ENCODE data around the gene RNF225. TPM values are rescaled to one million over a fixed set of nuclear protein-coding genes. Genes with fewer than 3 reads are reported as not detected.

RNF225 gene
- total and polyA plus RNA-seq, 2 donors (not counting 1 experiment from before 2014, with no cell fraction given): 0.49 TPM; not detected in 1

DNA sequence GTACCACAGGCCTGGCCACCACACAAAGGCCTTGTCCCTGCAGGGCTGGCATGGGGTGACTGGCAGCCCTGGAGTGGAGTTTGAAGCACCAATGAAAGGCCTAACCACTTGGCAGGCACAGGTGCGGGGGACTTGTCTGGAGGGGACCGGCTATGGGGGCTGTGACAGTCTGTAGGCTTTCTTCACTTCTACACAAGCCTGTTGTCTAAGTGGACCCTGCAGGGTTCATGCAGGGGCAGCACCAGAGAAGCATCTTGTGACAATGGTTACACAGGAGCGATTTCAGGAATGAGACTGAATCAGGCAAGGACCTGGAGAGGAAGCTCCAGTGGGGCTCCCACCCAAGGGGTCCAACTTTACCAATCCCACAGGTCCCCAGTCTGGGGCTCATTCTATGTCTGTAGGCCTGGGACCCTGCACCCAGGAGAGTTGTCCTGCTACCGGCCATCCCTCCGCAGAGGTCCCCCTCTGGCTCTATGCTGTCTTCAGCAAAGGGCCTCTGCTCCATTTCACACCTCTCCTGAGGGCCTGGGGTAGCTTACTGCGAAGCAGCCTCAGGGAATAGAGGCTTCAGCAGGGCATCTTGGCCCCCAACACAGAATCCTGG lies 12.4 kb upstream of the RNF225 start:
- DNase-seq (no peak), ATAC-seq (ENCODE audit: low read depth) (no peak)
- Histone ChIP-seq H3K9ac (ENCODE audit: low read length) (no peak overlapping the region), H3K27ac (ENCODE audit: low read length in 2 of 2) (no peak overlapping the region), H3K4me2 (replicated peaks; ENCODE audit: low read depth, low read length, poor library complexity, severe bottlenecking) (no peak overlapping the region), H4K20me1 (ENCODE audit: control insufficient read depth, insufficient read depth, low read length, poor library complexity, severe bottlenecking) (peaks cover 8% of the 10 kb centered on the region), H3K4me1 (ENCODE audit: control insufficient read depth in 2 of 2, insufficient read depth in 2 of 2, low read length in 2 of 2) (peaks cover 39 to 49% of the 10 kb centered on the region in 2 donors), H2AFZ (ENCODE audit: insufficient read depth, low read depth, low read length, poor library complexity, severe bottlenecking) (no peak overlapping the region), H3K36me3 (replicated peaks in 1 of 2; ENCODE audit: control extremely low read depth in 1 of 2, control insufficient read depth in 1 of 2, extremely low read depth in 1 of 2, insufficient read depth in 2 of 2, low read length in 1 of 2) (peaks cover under 1 to 3% of the 10 kb centered on the region in 2 experiments), H3K27me3 (replicated peaks in 1 of 4; ENCODE audit: control extremely low read depth in 1 of 4, control insufficient read depth in 3 of 4, insufficient read depth in 4 of 4, low read length in 3 of 4) (no peaks in the 10 kb centered on the region), H3K79me2 (ENCODE audit: control insufficient read depth, insufficient read depth, low read length) (peaks cover 44% of the 10 kb centered on the region), H3K4me3 (ENCODE audit: control extremely low read depth in 1 of 5, extremely low read depth in 1 of 5, insufficient read depth in 1 of 5, low read depth in 2 of 5, low read length in 4 of 5) (no peak overlapping the region), H3K9me3 (ENCODE audit: control extremely low read depth in 1 of 3, control insufficient read depth in 2 of 3, insufficient read depth in 1 of 3, low read length in 2 of 3) (no peaks in the 10 kb centered on the region)
- ChIA-PET POLR2A (interaction anchor here (4.0 kb wide), 1 partner anchor 20 kb away, joined by 35 read pairs; the partner anchor contains the start of gene ZNF497), CTCF (no interaction called here)
- Mint-ChIP-seq H3K4me1 (peaks cover 48% of the 10 kb centered on the region), H3K9me3 (ENCODE audit: insufficient read depth) (no peaks in the 10 kb centered on the region), H3K4me3 (peak overlapping the region; percentile 78), H3K27me3 (no peaks in the 10 kb centered on the region), H3K27ac (peak overlapping the region; percentile 63)
- TF ChIP-seq, protein P1, sequence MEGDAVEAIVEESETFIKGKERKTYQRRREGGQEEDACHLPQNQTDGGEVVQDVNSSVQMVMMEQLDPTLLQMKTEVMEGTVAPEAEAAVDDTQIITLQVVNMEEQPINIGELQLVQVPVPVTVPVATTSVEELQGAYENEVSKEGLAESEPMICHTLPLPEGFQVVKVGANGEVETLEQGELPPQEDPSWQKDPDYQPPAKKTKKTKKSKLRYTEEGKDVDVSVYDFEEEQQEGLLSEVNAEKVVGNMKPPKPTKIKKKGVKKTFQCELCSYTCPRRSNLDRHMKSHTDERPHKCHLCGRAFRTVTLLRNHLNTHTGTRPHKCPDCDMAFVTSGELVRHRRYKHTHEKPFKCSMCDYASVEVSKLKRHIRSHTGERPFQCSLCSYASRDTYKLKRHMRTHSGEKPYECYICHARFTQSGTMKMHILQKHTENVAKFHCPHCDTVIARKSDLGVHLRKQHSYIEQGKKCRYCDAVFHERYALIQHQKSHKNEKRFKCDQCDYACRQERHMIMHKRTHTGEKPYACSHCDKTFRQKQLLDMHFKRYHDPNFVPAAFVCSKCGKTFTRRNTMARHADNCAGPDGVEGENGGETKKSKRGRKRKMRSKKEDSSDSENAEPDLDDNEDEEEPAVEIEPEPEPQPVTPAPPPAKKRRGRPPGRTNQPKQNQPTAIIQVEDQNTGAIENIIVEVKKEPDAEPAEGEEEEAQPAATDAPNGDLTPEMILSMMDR (IDR thresholded peaks at IDR 0.05): no peak
- TF ChIP-seq EZH2 (IDR thresholded peaks at IDR 0.05; ENCODE audit: borderline replicate concordance, insufficient read depth, low read depth, low read length, poor library complexity, severe bottlenecking): no peak
- intact Hi-C loops (cut with micrococcal nuclease): no loop called here
- WGBS (ENCODE audit: insufficient coverage): 100% methylated on average over 4 of the region's 6 CpGs

DNA sequence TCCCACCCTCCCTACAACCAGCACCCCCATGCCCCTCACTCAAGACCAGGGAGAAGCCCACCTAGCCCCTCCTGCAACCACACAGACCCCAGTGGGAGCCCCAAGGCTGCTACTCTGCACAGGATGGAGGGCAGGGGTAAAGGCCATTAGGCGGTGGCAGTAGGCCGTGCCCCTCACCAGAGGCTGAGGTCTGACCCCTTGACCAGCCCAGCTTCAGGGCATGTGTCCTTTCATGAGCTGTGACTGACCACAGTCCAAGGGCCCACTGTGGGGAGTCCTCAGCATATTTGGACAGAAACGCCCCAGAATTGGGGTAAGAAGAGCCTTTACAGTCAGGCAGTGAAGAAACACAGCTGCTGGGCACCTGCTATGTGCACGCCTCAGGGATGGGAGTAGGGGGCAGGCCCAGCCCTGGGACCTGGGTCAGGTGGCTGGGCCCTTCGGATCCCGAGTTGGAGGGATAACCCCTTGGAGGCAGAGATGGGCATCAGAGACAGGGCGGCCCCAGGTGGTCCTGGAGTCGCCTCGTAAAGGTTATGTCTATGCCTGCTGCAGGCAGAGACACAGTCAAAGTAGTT lies 10.1 kb upstream of the RNF225 start:
- intact Hi-C loops (cut with micrococcal nuclease): no loop called here
- H3K9ac ChIP-seq (ENCODE audit: low read length): peak overlapping the region; percentile 69
- WGBS (ENCODE audit: insufficient coverage): 75% methylated on average over 9 of the region's 9 CpGs

More for the DNA sequence above, 10.1 kb upstream of the RNF225 start:
- Histone ChIP-seq H3K4me3 (ENCODE audit: control extremely low read depth in 1 of 5, extremely low read depth in 1 of 5, insufficient read depth in 1 of 5, low read depth in 2 of 5, low read length in 4 of 5) (peak overlapping the region in 1 of 5 experiments; percentile 76), H3K4me1 (ENCODE audit: control insufficient read depth in 2 of 2, insufficient read depth in 2 of 2, low read length in 2 of 2) (peaks cover 31 to 39% of the 10 kb centered on the region in 2 donors), H2AFZ (ENCODE audit: insufficient read depth, low read depth, low read length, poor library complexity, severe bottlenecking) (peak overlapping the region; percentile 81), H3K9me3 (ENCODE audit: control extremely low read depth in 1 of 3, control insufficient read depth in 2 of 3, insufficient read depth in 1 of 3, low read length in 2 of 3) (no peaks in the 10 kb centered on the region), H3K27me3 (replicated peaks in 1 of 4; ENCODE audit: control extremely low read depth in 1 of 4, control insufficient read depth in 3 of 4, insufficient read depth in 4 of 4, low read length in 3 of 4) (no peaks in the 10 kb centered on the region), H3K4me2 (replicated peaks; ENCODE audit: low read depth, low read length, poor library complexity, severe bottlenecking) (peak overlapping the region; percentile 84), H3K27ac (ENCODE audit: low read length in 2 of 2) (peak overlapping the region; percentile 94 to 95), H3K79me2 (ENCODE audit: control insufficient read depth, insufficient read depth, low read length) (peaks cover 56% of the 10 kb centered on the region), H3K36me3 (replicated peaks in 1 of 2; ENCODE audit: control extremely low read depth in 1 of 2, control insufficient read depth in 1 of 2, extremely low read depth in 1 of 2, insufficient read depth in 2 of 2, low read length in 1 of 2) (peaks cover 5 to 14% of the 10 kb centered on the region in 2 experiments), H4K20me1 (ENCODE audit: control insufficient read depth, insufficient read depth, low read length, poor library complexity, severe bottlenecking) (peaks cover 21% of the 10 kb centered on the region)
- CTCF ChIA-PET: interaction anchor here (1.1 kb wide), 1 partner anchor 23 kb away, joined by 3 read pairs; the partner anchor contains the start of gene ZNF584
- POLR2A ChIA-PET: interaction anchor here (0.6 to 2.9 kb wide), 4 partner anchors 22 to 841 kb away, joined by 3 to 18 read pairs (median 7); partner anchors contain the start of genes ZBTB45 and ZNF497
- Mint-ChIP-seq H3K9me3 (ENCODE audit: insufficient read depth) (no peaks in the 10 kb centered on the region), H3K27ac (peak overlapping the region; percentile 99), H3K4me1 (peaks cover 45% of the 10 kb centered on the region), H3K27me3 (no peaks in the 10 kb centered on the region), H3K4me3 (peak overlapping the region; percentile 97)
- TF ChIP-seq, protein P1 (IDR thresholded peaks at IDR 0.05): no peak
- no peak for TF ChIP-seq EZH2 (IDR thresholded peaks at IDR 0.05; ENCODE audit: borderline replicate concordance, insufficient read depth, low read depth, low read length, poor library complexity, severe bottlenecking)
- no peak for DNase-seq
- ATAC-seq (ENCODE audit: low read depth): no peak

Measured in B cell (primary cell).